Measurements from ENCODE around the gene SLC4A2.

Gene SLC4A2

GRCh38 chr7:151045262-151045661 is 14.1 kb upstream of the SLC4A2 start:
- Histone ChIP-seq H3K27me3 (ENCODE audit: control insufficient read depth in 3 of 3, insufficient read depth in 3 of 3, low read depth in 1 of 3, low read length in 3 of 3) (peaks cover 0 to 11% (median 0%) of the 10 kb centered on the region in 3 experiments), H2BK12ac (ENCODE audit: low read length) (no peak overlapping the region), H2BK15ac (ENCODE audit: low read length) (no peak overlapping the region), H3K4me2 (ENCODE audit: insufficient read depth, low read length, poor library complexity, severe bottlenecking) (no peak overlapping the region), H3K4me1 (ENCODE audit: control insufficient read depth in 2 of 2, insufficient read depth in 1 of 2, low read depth in 1 of 2, low read length in 2 of 2) (peaks cover 0 to 2% of the 10 kb centered on the region in 2 donors), H2BK5ac (ENCODE audit: low read length) (no peak overlapping the region), H2AK5ac (ENCODE audit: low read depth, low read length) (no peak overlapping the region), H4K8ac (ENCODE audit: low read depth, low read length) (no peak overlapping the region), H3K9me3 (replicated peaks in 1 of 2; ENCODE audit: control insufficient read depth in 2 of 2, insufficient read depth in 1 of 2, low read depth in 1 of 2, low read length in 2 of 2) (no peaks in the 10 kb centered on the region), H3K36me3 (replicated peaks in 1 of 2; ENCODE audit: control insufficient read depth in 2 of 2, insufficient read depth in 2 of 2, low read length in 2 of 2) (peaks cover 6 to 10% of the 10 kb centered on the region in 2 donors), H3K27ac (replicated peaks; ENCODE audit: low read length) (no peak overlapping the region), H3K23ac (ENCODE audit: low read depth, low read length, poor library complexity) (no peak overlapping the region), H2BK120ac (ENCODE audit: low read depth, low read length) (no peak overlapping the region), H2AFZ (ENCODE audit: low read length) (no peak overlapping the region), H3K4me3 (ENCODE audit: low read length in 2 of 2) (no peak overlapping the region), H3K18ac (ENCODE audit: low read length) (no peak overlapping the region), H3K14ac (ENCODE audit: low read length) (no peak overlapping the region), H3K79me1 (ENCODE audit: low read depth, low read length) (no peaks in the 10 kb centered on the region), H4K91ac (ENCODE audit: low read depth, low read length, poor library complexity) (no peak overlapping the region), H3K9ac (ENCODE audit: low read depth, low read length, poor library complexity) (no peak overlapping the region), H3K4ac (ENCODE audit: low read length) (no peak overlapping the region)
- WGBS, 2 donors (ENCODE audit: extremely low coverage in 2 of 2, insufficient read length in 2 of 2, insufficient replicate concordance in 1 of 2): no CpG with 5 or more reads among the region's 11 CpGs
- no peak for DNase-seq (ENCODE audit: low spot score)

GRCh38 chr7:151045967-151046366 is 13.4 kb upstream of the SLC4A2 start:
- Histone ChIP-seq H2BK120ac (ENCODE audit: low read depth, low read length) (no peak overlapping the region), H2AFZ (ENCODE audit: low read length) (no peak overlapping the region), H3K27ac (replicated peaks; ENCODE audit: low read length) (no peak overlapping the region), H3K4me2 (ENCODE audit: insufficient read depth, low read length, poor library complexity, severe bottlenecking) (no peak overlapping the region), H2BK5ac (ENCODE audit: low read length) (no peak overlapping the region), H3K9me3 (replicated peaks in 1 of 2; ENCODE audit: control insufficient read depth in 2 of 2, insufficient read depth in 1 of 2, low read depth in 1 of 2, low read length in 2 of 2) (no peaks in the 10 kb centered on the region), H3K9ac (ENCODE audit: low read depth, low read length, poor library complexity) (no peak overlapping the region), H3K4ac (ENCODE audit: low read length) (no peak overlapping the region), H2BK15ac (ENCODE audit: low read length) (no peak overlapping the region), H2AK5ac (ENCODE audit: low read depth, low read length) (no peak overlapping the region), H4K91ac (ENCODE audit: low read depth, low read length, poor library complexity) (no peak overlapping the region), H3K79me1 (ENCODE audit: low read depth, low read length) (no peaks in the 10 kb centered on the region), H3K18ac (ENCODE audit: low read length) (no peak overlapping the region), H2BK12ac (ENCODE audit: low read length) (peak overlapping the region; percentile 22), H4K8ac (ENCODE audit: low read depth, low read length) (no peak overlapping the region), H3K14ac (ENCODE audit: low read length) (no peak overlapping the region), H3K36me3 (replicated peaks in 1 of 2; ENCODE audit: control insufficient read depth in 2 of 2, insufficient read depth in 2 of 2, low read length in 2 of 2) (peaks cover 6 to 10% of the 10 kb centered on the region in 2 donors), H3K27me3 (ENCODE audit: control insufficient read depth in 3 of 3, insufficient read depth in 3 of 3, low read depth in 1 of 3, low read length in 3 of 3) (peaks cover 0 to 18% (median 5%) of the 10 kb centered on the region in 3 experiments), H3K23ac (ENCODE audit: low read depth, low read length, poor library complexity) (no peak overlapping the region), H3K4me1 (ENCODE audit: control insufficient read depth in 2 of 2, insufficient read depth in 1 of 2, low read depth in 1 of 2, low read length in 2 of 2) (peaks cover 0 to 2% of the 10 kb centered on the region in 2 donors), H3K4me3 (ENCODE audit: low read length in 2 of 2) (peak overlapping the region in 1 of 2 donors; percentile 33)
- no CpG with 5 or more reads among the region's 9 CpGs for WGBS, 2 donors (ENCODE audit: extremely low coverage in 2 of 2, insufficient read length in 2 of 2, insufficient replicate concordance in 1 of 2)
- no peak for DNase-seq (ENCODE audit: low spot score)

GRCh38 chr7:151046603-151047573 is 12.5 kb upstream of the SLC4A2 start:
- Histone ChIP-seq H2AK5ac (ENCODE audit: low read depth, low read length) (no peak overlapping the region), H3K4me2 (ENCODE audit: insufficient read depth, low read length, poor library complexity, severe bottlenecking) (no peak overlapping the region), H3K14ac (ENCODE audit: low read length) (no peak overlapping the region), H3K4me3 (ENCODE audit: low read length in 2 of 2) (no peak overlapping the region), H2BK120ac (ENCODE audit: low read depth, low read length) (no peak overlapping the region), H2BK15ac (ENCODE audit: low read length) (no peak overlapping the region), H3K36me3 (replicated peaks in 1 of 2; ENCODE audit: control insufficient read depth in 2 of 2, insufficient read depth in 2 of 2, low read length in 2 of 2) (peaks cover 6 to 10% of the 10 kb centered on the region in 2 donors), H3K27me3 (ENCODE audit: control insufficient read depth in 3 of 3, insufficient read depth in 3 of 3, low read depth in 1 of 3, low read length in 3 of 3) (peaks cover 0 to 23% (median 6%) of the 10 kb centered on the region in 3 experiments), H2BK5ac (ENCODE audit: low read length) (no peak overlapping the region), H2BK12ac (ENCODE audit: low read length) (no peak overlapping the region), H3K27ac (replicated peaks; ENCODE audit: low read length) (no peak overlapping the region), H3K4ac (ENCODE audit: low read length) (no peak overlapping the region), H3K4me1 (ENCODE audit: control insufficient read depth in 2 of 2, insufficient read depth in 1 of 2, low read depth in 1 of 2, low read length in 2 of 2) (peaks cover 0 to 2% of the 10 kb centered on the region in 2 donors), H4K8ac (ENCODE audit: low read depth, low read length) (no peak overlapping the region), H3K9ac (ENCODE audit: low read depth, low read length, poor library complexity) (no peak overlapping the region), H3K23ac (ENCODE audit: low read depth, low read length, poor library complexity) (peak overlapping the region; percentile 21), H3K79me1 (ENCODE audit: low read depth, low read length) (no peaks in the 10 kb centered on the region), H3K18ac (ENCODE audit: low read length) (no peak overlapping the region), H4K91ac (ENCODE audit: low read depth, low read length, poor library complexity) (no peak overlapping the region), H2AFZ (ENCODE audit: low read length) (no peak overlapping the region), H3K9me3 (replicated peaks in 1 of 2; ENCODE audit: control insufficient read depth in 2 of 2, insufficient read depth in 1 of 2, low read depth in 1 of 2, low read length in 2 of 2) (no peaks in the 10 kb centered on the region)
- WGBS, 2 donors (ENCODE audit: extremely low coverage in 2 of 2, insufficient read length in 2 of 2, insufficient replicate concordance in 1 of 2): no CpG with 5 or more reads among the region's 14 CpGs
- no peak for DNase-seq (ENCODE audit: low spot score)
